Measurements from ENCODE around the gene SV2C.

- TF ChIP-seq CTCF (IDR thresholded peaks at IDR 0.05; ENCODE audit: insufficient read depth, low read length, poor library complexity, severe bottlenecking) (no peak), EZH2phosphoT487 (conservative IDR thresholded peaks at IDR 0.05; ENCODE audit: low read length) (no peak)
Observed at GRCh38 chr5:76351577-76351976, 268.4 kb downstream of the SV2C start.

All from SU-DHL-6 (cell line).